Mesodermal cell (in vitro differentiated cells): ENCODE data around the gene YWHAQ.
A peak's percentile ranks its signal among the peaks of the same experiment; 100 is the strongest.

Source experiments
- H3K27ac ChIP-seq: 2 replicates; pipeline ENCODE4 v1.7.0; 2013; ENCODE audit warnings: mild to moderate bottlenecking, low read depth, low read length, moderate library complexity; ENCODE audit not compliant: severe bottlenecking
- H3K36me3 ChIP-seq: 2 replicates; pipeline ENCODE4 v1.7.1; 2013; ENCODE audit warnings: mild to moderate bottlenecking, low read length, moderate library complexity; ENCODE audit not compliant: control insufficient read depth, insufficient read depth
- H3K4me1 ChIP-seq: one replicate; pipeline ENCODE4 v1.7.1; 2013; ENCODE audit warnings: mild to moderate bottlenecking, low read length; ENCODE audit not compliant: insufficient read depth, control insufficient read depth, poor library complexity, severe bottlenecking
- H3K4me3 ChIP-seq: 2 replicates; pipeline ENCODE4 v1.7.0; 2013; ENCODE audit warnings: low read length, control low read depth, mild to moderate bottlenecking; ENCODE audit not compliant: insufficient read depth, poor library complexity, severe bottlenecking; ENCODE audit errors: extremely low read depth
- H3K9me3 ChIP-seq: 2 replicates; pipeline ENCODE4 v1.7.1; 2013; ENCODE audit warnings: mild to moderate bottlenecking, low read length, moderate library complexity; ENCODE audit not compliant: control insufficient read depth
- WGBS, 2 experiments: methylation state at CpG; one replicate each; pipeline ENCODE4 v1.1.5; 2013; ENCODE audit warnings: missing lambda C conversion rate in 2 of 2; ENCODE audit not compliant: insufficient coverage in 2 of 2; 5-methylcytosine and 5-hydroxymethylcytosine counted together

Gene YWHAQ

DNA sequence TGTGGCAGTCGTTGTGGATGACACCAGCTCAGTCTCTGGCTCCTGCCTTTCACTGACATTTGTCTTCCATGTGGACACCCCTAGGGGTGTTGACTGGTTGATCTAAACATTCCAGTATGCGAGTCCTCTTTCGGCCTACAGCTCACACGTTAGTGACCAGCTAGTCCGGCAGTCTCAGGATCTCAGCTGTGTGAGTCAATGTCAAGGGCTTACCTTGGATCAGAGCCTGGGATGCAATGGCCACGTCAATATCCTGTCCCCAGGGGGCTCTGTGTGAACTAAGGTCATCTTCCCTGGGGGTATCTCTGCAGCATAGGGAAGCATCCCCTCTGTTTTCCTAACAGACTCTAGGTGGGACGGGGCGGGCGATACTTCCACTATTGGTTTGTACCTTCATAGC, 35.1 kb upstream of the YWHAQ start:
- H3K9me3 ChIP-seq: no peaks in the 10 kb centered on the region
- no peak overlapping the region for H3K4me3 ChIP-seq
- no peak overlapping the region for H3K27ac ChIP-seq
- H3K36me3 ChIP-seq: no peaks in the 10 kb centered on the region
- H3K4me1 ChIP-seq: no peaks in the 10 kb centered on the region
- 86 to 93% methylated on average over 5 to 8 of the region's 9 CpGs for WGBS, 2 experiments

- Histone ChIP-seq H3K4me3 (no peak overlapping the region), H3K36me3 (no peaks in the 10 kb centered on the region), H3K4me1 (no peaks in the 10 kb centered on the region), H3K9me3 (no peaks in the 10 kb centered on the region), H3K27ac (no peak overlapping the region)
- WGBS, 2 experiments: 79 to 100% methylated on average over 1 to 3 of the region's 3 CpGs
These were observed 33.6 kb upstream of the YWHAQ start for GRCh38 chr2:9664365-9664764.

- no peaks in the 10 kb centered on the region for H3K36me3 ChIP-seq
- 77 to 95% methylated on average over 5 to 6 of the region's 7 CpGs for WGBS, 2 experiments
- no peaks in the 10 kb centered on the region for H3K9me3 ChIP-seq
These were observed 32.4 kb upstream of the YWHAQ start for GRCh38 chr2:9663008-9663879.

DNA sequence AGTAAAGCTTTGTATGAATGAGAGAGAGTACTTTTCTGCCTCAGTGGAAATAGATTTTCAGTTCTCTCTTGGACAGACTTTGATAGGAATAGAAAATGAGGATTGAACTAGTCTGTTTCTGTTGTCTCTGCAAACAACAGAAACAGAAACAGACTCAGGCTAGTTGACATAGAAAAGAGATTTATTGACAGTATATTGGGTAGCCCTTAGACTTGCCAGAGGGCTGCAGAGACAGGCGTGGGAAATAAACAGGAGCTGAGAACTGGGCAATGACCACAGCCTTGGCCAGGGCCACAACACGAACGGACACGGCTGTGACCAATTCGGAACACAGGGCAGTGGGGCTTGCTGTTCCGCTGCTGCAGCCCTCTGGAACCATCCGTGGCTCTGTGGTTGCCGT, 30.5 kb upstream of the YWHAQ start:
- Histone ChIP-seq H3K36me3 (no peaks in the 10 kb centered on the region), H3K4me3 (no peak overlapping the region), H3K9me3 (no peaks in the 10 kb centered on the region), H3K27ac (no peak overlapping the region), H3K4me1 (peaks cover 16% of the 10 kb centered on the region)
- WGBS, 2 experiments: 84 to 97% methylated on average over 5 to 7 of the region's 8 CpGs

More at GRCh38 chr2:9663008-9663879, 32.4 kb upstream of the YWHAQ start:
- Histone ChIP-seq H3K4me3 (no peak overlapping the region), H3K4me1 (peaks cover 7% of the 10 kb centered on the region), H3K27ac (no peak overlapping the region)

DNA sequence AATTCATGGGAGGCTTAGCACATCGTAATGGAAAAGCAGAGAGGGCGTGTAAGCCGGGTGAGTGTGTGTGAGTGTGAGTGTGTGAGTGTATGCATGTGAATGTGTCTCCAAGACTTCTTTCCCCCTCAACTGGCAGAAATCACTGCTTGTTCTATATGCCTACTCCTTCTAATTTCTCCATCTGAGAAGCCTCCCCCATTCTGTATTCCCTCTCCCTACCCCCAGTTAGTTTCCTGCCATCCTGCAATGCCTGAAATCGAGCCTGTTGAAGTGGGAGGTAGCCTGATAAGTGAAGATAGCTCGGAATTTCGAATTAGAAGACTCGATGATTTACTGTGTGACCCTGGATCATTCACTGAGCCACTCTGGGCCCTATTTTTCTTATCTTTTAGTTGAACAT, 30.0 kb upstream of the YWHAQ start:
- WGBS, 2 experiments: 80% methylated on average over 1 of the region's 7 CpGs; no CpG with 5 or more reads in 1 of the 2 experiments
- Histone ChIP-seq H3K36me3 (no peaks in the 10 kb centered on the region), H3K9me3 (no peaks in the 10 kb centered on the region)

DNA sequence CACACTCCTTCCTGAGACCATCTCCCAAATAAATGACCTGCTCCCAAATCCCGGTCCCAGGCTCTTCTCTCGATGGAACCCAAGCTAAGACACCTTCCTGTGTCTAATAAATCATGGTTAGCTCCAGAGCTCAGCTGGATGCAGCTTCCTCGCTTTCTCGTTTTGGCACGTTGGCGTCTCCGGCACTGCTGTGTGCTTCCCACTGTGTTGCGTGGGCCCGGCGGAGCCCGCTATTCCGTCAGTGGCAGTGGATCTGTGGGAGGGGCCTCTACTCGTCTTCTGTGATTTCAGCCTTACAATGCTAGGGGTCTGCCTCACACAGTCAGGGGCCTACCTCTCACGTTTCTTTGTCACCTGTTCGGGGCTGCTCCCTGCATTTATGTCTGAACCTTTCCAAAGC, 29.4 kb upstream of the YWHAQ start:
- 84 to 86% methylated on average over 15 of the region's 15 CpGs for WGBS, 2 experiments
- no peaks in the 10 kb centered on the region for H3K9me3 ChIP-seq
- H3K4me3 ChIP-seq: no peak overlapping the region
- peaks cover 27% of the 10 kb centered on the region for H3K4me1 ChIP-seq
- no peaks in the 10 kb centered on the region for H3K36me3 ChIP-seq
- no peak overlapping the region for H3K27ac ChIP-seq

More for the DNA sequence above, 30.0 kb upstream of the YWHAQ start:
- Histone ChIP-seq H3K4me3 (no peak overlapping the region), H3K27ac (no peak overlapping the region), H3K4me1 (peaks cover 20% of the 10 kb centered on the region)

DNA sequence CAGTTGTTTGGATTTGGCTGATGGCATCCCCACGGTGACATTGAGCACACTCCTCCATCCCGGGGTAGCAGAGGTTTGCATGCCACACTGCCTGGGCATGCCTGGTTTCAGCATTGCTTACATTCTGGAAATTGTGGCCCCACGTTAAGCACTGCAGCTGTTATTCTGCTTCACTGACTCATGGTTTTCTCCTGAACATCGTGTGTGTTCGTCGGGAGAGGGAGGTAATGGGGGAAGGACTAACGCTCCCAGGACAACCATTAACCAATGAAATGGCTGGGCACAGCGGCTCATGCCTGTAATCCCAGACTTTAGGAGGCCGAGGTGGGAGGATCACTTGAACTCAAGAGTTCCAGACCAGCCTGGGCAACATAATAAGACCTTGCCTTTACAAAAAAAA, 28.2 kb upstream of the YWHAQ start:
- no peaks in the 10 kb centered on the region for H3K36me3 ChIP-seq
- WGBS, 2 experiments: 74 to 93% methylated on average over 7 of the region's 9 CpGs
- no peak overlapping the region for H3K27ac ChIP-seq
- no peaks in the 10 kb centered on the region for H3K9me3 ChIP-seq
- no peak overlapping the region for H3K4me3 ChIP-seq
- peaks cover 34% of the 10 kb centered on the region for H3K4me1 ChIP-seq

DNA sequence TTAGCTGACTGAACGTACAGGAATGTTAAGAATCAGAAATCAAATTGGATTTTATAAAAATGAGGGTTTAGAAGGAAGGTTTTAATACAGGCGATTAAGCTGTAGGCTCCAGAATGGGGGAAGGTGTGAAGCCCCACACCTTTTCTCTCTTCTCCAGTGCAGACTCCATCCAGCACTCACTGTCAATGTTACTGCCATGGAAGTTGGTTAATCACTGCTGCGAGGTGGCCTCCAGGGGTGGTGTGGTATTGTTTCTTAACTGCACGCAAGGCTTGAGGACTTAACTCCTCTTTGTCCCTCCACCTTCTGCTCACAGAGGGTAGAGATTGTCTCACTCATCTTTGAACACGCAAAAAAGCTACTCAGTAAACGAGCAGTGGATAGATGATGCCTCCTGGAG, 26.9 kb upstream of the YWHAQ start:
- H3K9me3 ChIP-seq: no peaks in the 10 kb centered on the region
- H3K27ac ChIP-seq: no peak overlapping the region
- H3K4me1 ChIP-seq: peaks cover 34% of the 10 kb centered on the region
- H3K36me3 ChIP-seq: no peaks in the 10 kb centered on the region
- H3K4me3 ChIP-seq: no peak overlapping the region
- WGBS, 2 experiments: 77 to 100% methylated on average over 1 to 5 of the region's 6 CpGs

DNA sequence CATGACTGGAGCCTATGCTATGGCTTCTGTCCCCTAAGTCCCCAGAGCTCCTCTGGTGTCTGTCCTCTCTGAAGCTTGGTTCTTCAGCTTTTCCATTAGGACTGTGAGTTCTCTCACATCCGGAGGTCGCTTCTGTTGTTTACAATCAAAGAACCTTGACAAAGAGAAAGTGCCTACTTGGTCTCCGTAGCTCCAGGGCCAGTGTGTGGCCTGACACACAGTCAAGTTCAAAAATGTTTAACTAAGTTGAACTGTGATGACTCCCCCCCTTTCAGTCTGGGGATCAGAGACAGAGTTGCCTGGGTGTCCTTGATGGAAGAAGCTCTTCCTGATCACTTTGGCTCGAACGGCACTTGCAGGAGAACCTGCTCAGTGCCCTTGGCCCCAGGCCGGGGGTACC, 26.3 kb upstream of the YWHAQ start:
- Histone ChIP-seq H3K36me3 (no peaks in the 10 kb centered on the region), H3K27ac (peak overlapping the region; percentile 32), H3K4me3 (no peak overlapping the region), H3K4me1 (peaks cover 34% of the 10 kb centered on the region), H3K9me3 (no peaks in the 10 kb centered on the region)
- WGBS, 2 experiments: 86 to 97% methylated on average over 6 of the region's 6 CpGs

DNA sequence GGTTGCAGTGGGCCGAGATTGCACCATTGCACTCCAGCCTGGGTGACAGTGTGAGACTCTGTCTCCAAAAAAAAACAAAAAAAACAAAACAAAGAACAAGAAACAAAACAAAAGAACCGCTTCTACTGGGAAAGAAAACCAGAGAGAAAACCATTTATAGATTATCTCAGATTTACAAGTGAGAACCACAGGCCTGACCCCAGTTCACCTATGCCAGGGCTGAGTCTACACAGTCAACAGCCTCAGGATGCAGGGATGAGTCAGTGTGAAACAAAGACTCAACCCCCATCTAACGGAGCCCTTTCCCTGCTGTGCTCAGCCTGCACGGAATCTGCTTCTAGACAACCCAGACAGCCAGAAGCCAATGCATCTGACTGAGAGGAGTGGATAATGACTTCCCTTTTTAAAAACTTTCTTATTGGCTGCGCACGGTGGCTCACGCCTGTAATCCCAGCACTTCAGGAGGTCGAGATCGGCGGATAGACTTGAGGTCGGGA, 25.5 kb upstream of the YWHAQ start:
- H3K27ac ChIP-seq: peak overlapping the region; percentile 69
- peaks cover 34% of the 10 kb centered on the region for H3K4me1 ChIP-seq
- no peaks in the 10 kb centered on the region for H3K9me3 ChIP-seq
- WGBS, 2 experiments: 63 to 70% methylated on average over 9 to 11 of the region's 11 CpGs
- H3K36me3 ChIP-seq: no peaks in the 10 kb centered on the region
- no peak overlapping the region for H3K4me3 ChIP-seq
